Measurements from ENCODE around the gene TMEM250.

- no peak for TF ChIP-seq CTCF (IDR thresholded peaks at IDR 0.05)
- TF ChIP-seq ZFX (IDR thresholded peaks at IDR 0.05; ENCODE audit: borderline replicate concordance), result no peak
Measured at GRCh38 chr9:136159851-136160250, 41.2 kb upstream of the TMEM250 start.

Measured in 22Rv1 (cell line).